HEK293T (cell line): ENCODE data around the gene TCOF1.

ENCODE experiments used
- ARNT ChIP-seq: fragments of 450-650 bp; IDR thresholded peaks from 2 replicates; pipeline ENCODE4 v1.6.1; 2017; ENCODE audit warnings: mild to moderate bottlenecking
- BHLHE40 ChIP-seq: fragments of 450-650 bp; IDR thresholded peaks from 2 replicates; pipeline ENCODE4 v1.6.1; 2016; ENCODE audit warnings: mild to moderate bottlenecking, moderate library complexity, borderline replicate concordance
- ELF4 ChIP-seq: fragments of 450-650 bp; IDR thresholded peaks from 2 replicates; pipeline ENCODE4 v1.6.1; 2017; ENCODE audit warnings: antibody characterized with exemption
- FOXK2 ChIP-seq: fragments of 450-650 bp; IDR thresholded peaks from 2 replicates; pipeline ENCODE4 v1.6.1; 2016; ENCODE audit warnings: mild to moderate bottlenecking
- FOXM1 ChIP-seq: fragments of 450-650 bp; IDR thresholded peaks from 2 replicates; pipeline ENCODE4 v1.6.1; 2017; ENCODE audit warnings: mild to moderate bottlenecking, borderline replicate concordance
- HDGF ChIP-seq: fragments of 450-650 bp; IDR thresholded peaks from 2 replicates; pipeline ENCODE4 v1.6.1; 2017; ENCODE audit warnings: antibody characterized with exemption, borderline replicate concordance
- L3MBTL2 ChIP-seq: fragments of 450-650 bp; conservative IDR thresholded peaks from 2 replicates; pipeline ENCODE4 v1.6.1; 2016; ENCODE audit warnings: mild to moderate bottlenecking
- NFRKB ChIP-seq: fragments of 450-650 bp; IDR thresholded peaks from 2 replicates; pipeline ENCODE4 v1.6.1; 2016; ENCODE audit warnings: mild to moderate bottlenecking, moderate library complexity
- SP1 ChIP-seq: fragments of 450-650 bp; IDR thresholded peaks from 2 replicates; pipeline ENCODE4 v1.6.1; 2017
- SUZ12 ChIP-seq: fragments of 450-650 bp; IDR thresholded peaks from 2 replicates; pipeline ENCODE4 v1.6.1; 2016; ENCODE audit warnings: mild to moderate bottlenecking
- TARDBP ChIP-seq: fragments of 450-650 bp; IDR thresholded peaks from 2 replicates; pipeline ENCODE4 v1.6.1; 2016
- ZNF384 ChIP-seq: fragments of 450-650 bp; IDR thresholded peaks from 2 replicates; pipeline ENCODE4 v1.6.1; 2016
- TF ChIP-seq, protein P1 (sequence below): fragments of 450-650 bp; IDR thresholded peaks from 2 replicates; pipeline ENCODE4 v1.6.1; 2016

GRCh38 chr5:150448952-150449516 is 91.5 kb downstream of the TCOF1 start:
- TF ChIP-seq HDGF: no peak
- no peak for TF ChIP-seq FOXK2
- TF ChIP-seq BHLHE40: no peak
- TF ChIP-seq TARDBP: no peak
- TF ChIP-seq, protein P1, sequence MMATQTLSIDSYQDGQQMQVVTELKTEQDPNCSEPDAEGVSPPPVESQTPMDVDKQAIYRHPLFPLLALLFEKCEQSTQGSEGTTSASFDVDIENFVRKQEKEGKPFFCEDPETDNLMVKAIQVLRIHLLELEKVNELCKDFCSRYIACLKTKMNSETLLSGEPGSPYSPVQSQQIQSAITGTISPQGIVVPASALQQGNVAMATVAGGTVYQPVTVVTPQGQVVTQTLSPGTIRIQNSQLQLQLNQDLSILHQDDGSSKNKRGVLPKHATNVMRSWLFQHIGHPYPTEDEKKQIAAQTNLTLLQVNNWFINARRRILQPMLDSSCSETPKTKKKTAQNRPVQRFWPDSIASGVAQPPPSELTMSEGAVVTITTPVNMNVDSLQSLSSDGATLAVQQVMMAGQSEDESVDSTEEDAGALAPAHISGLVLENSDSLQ: no peak
- no peak for TF ChIP-seq NFRKB
- no peak for TF ChIP-seq SP1
- TF ChIP-seq FOXM1: no peak
- TF ChIP-seq ARNT: no peak
- TF ChIP-seq SUZ12: no peak
- TF ChIP-seq L3MBTL2: no peak
- no peak for TF ChIP-seq ZNF384
- TF ChIP-seq ELF4: no peak
